Brain pericyte (primary cell): Measurements from ENCODE around the gene ATP5PB.

Source experiments
- DNase-seq: peaks from one replicate; pipeline ENCODE4 v3.0.0-alpha.2; 2012; ENCODE audit warnings: low read depth, low spot score

Gene ATP5PB

GRCh38 chr1:111448918-111449702 is at the start of gene ATP5PB, which contains the start of gene WDR77:
ATP5PB (plus strand) TSS chr1:111449464; CDS start chr1:111449542, 78 bp downstream.
WDR77 (minus strand) TSS chr1:111449256; CDS start chr1:111449169, 87 bp downstream.
- DNase-seq = peak; percentile 95

GRCh38 chr1:111399792-111400610 is 49.3 kb upstream of the ATP5PB start:
- no peak for DNase-seq

GRCh38 chr1:111402083-111402482 is 47.2 kb upstream of the ATP5PB start:
- DNase-seq = no peak

GRCh38 chr1:111404588-111404987 is 44.7 kb upstream of the ATP5PB start:
- no peak for DNase-seq

- DNase-seq = no peak
Measured at GRCh38 chr1:111406321-111406768, 42.9 kb upstream of the ATP5PB start.

- no peak for DNase-seq
Measured at GRCh38 chr1:111407301-111407700, 42.0 kb upstream of the ATP5PB start.

- no peak for DNase-seq
Measured at GRCh38 chr1:111412839-111413238, 36.4 kb upstream of the ATP5PB start.

GRCh38 chr1:111414756-111415155 is 34.5 kb upstream of the ATP5PB start:
- no peak for DNase-seq

GRCh38 chr1:111415461-111415860 is 33.8 kb upstream of the ATP5PB start:
- no peak for DNase-seq

- DNase-seq = no peak
Measured at GRCh38 chr1:111417755-111418154, 31.5 kb upstream of the ATP5PB start.

- no peak for DNase-seq
Measured at GRCh38 chr1:111419037-111419436, 30.2 kb upstream of the ATP5PB start.

GRCh38 chr1:111420377-111420776 is 28.9 kb upstream of the ATP5PB start:
- DNase-seq = no peak

- DNase-seq = no peak
Measured at GRCh38 chr1:111422546-111423391, 26.5 kb upstream of the ATP5PB start.

- DNase-seq = no peak
Measured at GRCh38 chr1:111424281-111424680, 25.0 kb upstream of the ATP5PB start.

GRCh38 chr1:111436726-111437125 is 12.5 kb upstream of the ATP5PB start:
- DNase-seq = no peak

GRCh38 chr1:111439461-111440351 is 9.6 kb upstream of the ATP5PB start:
- DNase-seq = no peak

- no peak for DNase-seq
Measured at GRCh38 chr1:111441573-111442192, 7.6 kb upstream of the ATP5PB start.

- DNase-seq = no peak
Measured at GRCh38 chr1:111442457-111442856, 6.8 kb upstream of the ATP5PB start.

- no peak for DNase-seq
Measured at GRCh38 chr1:111444031-111444430, 5.2 kb upstream of the ATP5PB start.

GRCh38 chr1:111446546-111446945 is 2.7 kb upstream of the ATP5PB start:
- DNase-seq = no peak
